Putamen (tissue), 1 donor: ENCODE measurements around the gene RAE1.

ENCODE experiments used
- DNase-seq: peaks from one replicate; pipeline ENCODE4 v3.0.0-alpha.2; 2016; ENCODE audit warnings: low spot score

The RAE1 gene

DNA sequence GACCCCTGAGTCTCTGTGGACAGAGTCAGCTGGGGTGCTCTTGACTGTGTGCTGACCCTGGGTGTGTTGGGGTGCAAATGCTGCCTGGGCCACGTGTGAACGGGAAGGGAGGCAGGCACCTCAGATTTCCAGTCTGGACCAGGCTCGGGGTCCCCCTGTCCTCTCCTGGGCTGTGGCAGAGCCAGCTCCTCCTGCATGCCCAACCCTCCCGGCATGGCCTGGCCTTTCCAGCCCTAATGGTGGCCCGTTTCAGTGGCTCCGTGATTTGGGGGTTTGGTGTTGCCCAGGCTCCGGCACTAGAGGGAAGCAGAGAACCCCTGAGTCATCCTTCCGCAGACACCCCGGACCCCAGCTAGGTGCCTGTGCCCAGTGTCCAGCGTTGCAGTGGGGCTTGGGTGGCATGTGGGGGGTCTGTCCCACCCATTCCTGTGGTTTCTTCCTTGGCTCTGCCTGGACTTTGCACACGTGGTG, 49.2 kb downstream of the RAE1 start:
- no peak for DNase-seq

DNA sequence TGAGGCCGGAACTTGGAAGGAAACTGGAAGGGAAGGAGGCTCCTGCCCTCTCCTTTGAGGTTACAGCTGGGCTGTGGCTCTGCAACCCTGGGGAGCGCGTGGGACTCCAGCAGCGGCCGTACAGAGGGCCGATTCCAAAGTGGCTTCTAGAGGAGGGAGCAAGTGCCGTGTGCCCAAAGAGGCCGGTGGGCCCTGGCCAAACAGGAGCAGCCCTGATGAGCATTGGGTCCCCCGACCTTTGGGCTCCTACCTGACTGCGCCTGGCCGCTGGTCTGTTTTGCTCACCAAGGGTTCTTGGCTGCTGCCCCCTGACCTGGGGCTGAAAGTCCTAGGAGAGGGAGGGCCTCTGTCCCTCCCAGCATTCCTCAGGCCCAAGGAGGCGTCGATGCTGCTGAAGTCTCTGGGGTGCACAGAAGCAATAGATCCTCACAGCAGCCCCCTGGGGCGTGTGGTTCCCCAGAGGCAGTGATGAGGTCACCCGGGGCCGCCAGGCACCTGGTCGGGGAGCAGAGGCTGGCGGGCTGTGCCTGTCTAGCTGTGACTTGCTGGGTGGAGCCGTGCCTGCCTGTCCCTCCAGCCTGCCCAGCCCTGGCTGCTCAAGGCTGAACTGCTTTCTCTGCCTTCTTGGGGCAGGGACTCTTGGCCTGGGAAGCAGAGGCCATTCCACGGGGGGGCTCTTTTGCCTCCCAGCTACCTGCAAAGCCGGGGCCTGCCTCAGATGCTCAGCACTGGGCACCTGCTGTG, 49.9 kb downstream of the RAE1 start:
- no peak for DNase-seq

DNA sequence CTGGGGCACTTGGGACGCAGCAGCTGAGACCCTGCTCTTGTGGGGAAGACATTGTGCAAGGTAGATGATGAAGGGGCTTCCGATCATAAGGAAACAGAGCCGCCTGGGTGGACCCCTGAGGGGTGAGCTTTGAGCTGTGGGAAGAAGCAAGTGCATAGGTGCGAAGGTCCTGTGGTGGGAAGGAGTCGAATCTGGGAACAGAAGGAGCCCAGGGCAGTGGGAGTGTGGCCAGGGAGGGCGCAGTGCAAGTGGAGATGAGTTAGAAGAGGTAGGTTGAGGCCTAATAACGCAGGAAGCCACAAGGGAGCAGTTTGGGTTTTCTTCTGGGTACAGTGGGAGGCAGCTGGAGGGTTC, 50.5 kb downstream of the RAE1 start:
- DNase-seq: no peak

DNA sequence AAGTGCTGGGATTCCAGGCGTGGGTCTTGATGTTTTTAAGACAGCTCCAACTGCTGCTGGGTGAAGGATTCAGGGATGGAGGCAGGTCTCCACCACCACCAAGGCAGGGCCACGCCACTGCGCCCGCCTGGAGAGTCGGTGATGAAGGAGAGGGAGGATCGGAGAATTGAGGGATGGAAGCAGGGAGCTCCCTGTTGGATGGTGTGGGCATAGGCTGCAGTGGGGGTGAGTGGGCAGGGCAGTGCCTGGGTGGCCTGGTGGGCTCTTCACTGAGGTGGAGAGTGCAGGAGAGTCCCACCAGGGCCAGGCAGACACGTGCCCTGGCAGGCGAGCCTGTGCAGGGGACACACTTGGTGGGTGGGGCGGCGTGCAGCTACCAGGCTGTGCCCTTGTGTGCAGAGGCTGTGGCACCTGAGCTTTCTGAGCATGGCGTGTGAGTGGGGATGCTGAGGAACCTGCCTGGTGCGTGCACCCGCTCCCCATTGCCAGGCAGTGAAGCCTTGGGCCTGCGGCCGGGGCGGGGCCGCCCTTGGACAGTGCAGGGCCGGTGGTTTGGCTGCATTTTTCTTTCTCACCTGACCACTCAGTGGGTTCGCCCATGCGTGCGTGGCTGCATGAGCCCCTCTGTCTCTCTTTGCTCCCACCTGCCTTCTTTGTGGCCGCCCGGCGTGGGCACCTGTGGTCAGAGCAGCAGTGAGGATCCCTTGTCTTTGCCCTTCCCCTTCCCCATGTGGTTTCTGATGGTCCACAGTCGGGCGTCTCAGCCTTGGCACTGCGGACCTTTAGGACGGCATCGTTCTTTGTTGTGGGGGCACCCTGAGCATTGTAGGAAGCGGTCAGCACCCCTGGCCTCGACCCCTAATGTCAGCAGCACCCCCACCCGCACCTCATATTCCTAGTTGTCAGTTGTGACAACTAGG, 51.4 kb downstream of the RAE1 start:
- DNase-seq: no peak

DNA sequence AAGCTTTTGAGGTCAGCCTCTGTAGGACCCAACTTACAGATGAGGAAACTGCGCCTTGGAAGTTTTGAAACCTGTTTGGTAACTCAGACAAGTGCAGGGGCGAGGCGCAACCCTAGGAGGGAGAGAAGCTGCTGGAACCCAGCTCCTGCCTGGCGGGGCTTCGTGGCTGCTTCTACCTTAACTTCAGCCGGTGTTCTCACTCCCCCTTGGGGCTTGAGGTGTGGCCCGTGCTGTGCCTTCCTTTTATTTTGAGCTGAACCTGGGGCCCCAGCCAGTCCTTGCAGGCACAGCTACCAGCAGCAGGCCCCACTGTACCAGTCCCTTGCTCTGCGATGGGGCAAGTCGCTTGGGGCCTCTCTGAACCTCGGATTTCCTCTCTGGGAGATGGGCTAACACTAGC, 52.2 kb downstream of the RAE1 start:
- DNase-seq: no peak

DNA sequence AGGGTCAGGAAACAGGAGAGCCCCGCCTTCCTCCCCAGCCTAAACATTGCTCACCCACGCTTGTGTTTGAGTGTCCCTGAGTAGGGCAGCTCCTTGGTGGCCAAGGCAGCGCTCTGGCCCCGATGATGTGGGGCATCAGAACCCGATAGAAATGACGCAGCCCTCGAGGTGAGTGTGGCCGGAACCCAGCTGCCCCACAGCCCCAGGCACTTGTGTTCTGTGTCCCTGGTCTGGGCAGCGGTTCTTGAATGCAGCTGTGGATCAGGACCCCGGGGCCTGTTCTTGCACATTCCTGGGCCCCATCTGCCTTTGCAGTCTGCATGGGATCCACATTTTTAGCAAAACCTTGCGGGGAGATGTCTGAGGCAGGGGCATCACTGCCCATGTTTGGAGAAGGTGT, 53.0 kb downstream of the RAE1 start:
- no peak for DNase-seq

DNA sequence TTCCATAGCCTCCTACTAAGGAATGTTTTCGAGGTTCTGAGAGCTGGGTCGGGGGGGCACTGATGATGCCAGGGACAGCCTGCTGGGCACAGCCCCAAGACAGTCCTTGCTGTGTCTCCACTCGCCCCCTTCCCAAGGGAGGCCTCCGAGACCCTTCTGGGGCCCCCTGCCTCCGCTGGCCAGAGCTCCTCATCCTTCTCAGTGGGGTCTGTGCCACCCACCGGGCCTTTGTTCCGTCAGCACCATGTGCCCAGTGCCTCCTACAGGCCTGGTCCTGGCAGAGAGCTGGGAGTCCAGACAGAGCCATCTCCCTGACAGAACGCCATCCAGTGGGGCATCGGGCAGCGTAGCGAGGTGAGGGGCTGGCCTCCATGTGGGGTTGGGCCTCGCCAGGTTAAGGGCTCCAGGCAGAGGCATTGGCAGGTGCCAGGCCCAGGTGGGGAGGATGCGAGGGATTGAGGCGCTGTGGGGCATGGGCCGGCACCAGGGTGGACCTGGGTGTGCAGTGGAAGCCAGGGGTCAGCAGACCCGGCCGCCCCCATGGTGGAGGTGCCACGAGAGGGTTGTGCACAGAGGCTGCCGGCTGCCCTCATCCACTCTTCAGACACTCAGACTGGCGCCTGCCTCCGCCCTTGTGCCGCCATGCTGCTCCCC, 53.5 kb downstream of the RAE1 start:
- no peak for DNase-seq

DNA sequence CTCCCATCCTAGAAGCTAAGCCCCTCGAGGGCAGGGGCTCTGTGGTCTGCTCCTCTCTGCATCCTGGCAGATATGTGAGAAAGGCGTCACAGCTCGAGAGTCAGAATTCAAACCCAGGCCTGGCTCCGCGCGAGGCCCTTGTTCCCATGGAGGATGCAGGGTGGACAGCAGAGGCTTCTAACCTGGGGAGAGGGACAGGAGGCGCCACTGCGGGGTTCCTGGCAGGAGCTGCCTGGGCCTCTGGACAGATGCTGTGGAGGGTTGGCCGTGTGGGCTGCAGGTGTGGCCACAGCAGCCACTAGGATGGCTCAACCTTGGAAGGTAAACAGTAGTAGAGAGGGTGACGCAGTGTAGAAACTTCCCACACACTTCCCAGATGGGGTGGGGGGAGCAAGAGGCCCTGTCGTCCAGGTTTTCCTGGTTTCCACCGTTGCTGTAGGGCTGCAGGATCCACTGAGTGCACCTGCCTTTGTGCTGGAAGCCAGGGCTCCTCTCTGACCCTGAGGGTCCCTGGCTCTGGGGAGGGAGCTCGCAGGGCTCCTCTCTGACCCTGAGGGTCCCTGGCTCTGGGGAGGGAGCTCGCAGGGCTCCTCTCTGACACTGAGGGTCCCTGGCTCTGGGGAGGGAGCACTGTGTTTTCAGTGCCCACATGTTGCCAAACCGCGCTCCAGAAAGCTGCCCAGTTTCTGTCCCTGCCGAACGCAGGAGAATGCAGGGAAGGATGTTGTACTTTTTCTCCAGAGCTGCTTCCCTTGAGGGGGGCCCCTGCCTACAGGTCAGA, 54.4 kb downstream of the RAE1 start:
- DNase-seq: no peak

DNA sequence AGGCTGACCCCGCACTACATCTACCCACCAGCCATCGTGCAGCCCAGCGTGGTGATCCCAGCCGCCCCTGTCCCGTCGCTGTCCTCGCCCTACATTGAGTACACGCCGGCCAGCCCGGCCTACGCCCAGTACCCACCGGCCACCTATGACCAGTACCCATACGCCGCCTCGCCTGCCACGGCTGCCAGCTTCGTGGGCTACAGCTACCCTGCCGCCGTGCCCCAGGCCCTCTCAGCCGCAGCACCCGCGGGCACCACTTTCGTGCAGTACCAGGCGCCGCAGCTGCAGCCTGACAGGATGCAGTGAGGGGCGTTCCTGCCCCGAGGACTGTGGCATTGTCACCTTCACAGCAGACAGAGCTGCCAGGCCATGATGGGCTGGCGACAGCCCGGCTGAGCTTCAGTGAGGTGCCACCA, 56.5 kb downstream of the RAE1 start:
- no peak for DNase-seq

DNA sequence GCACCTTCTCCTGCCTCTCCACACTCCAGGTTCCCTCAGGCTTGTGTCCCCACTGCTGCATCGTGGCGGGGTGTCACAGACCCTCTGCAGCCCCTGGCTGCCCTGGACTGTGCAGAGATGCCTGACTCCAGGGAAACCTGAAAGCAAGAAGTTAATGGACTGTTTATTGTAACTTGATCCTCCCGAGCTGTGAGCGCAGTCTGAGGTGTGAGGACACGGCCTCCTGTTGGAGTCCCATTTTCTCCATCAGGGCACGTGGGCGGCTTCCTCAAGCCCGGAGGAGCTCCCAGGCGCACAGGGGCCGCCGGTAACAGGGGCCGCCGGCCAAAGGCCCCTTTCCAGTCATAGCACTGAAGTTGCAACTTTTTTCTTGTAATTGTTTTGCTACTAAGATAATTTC, 57.1 kb downstream of the RAE1 start:
- no peak for DNase-seq

DNA sequence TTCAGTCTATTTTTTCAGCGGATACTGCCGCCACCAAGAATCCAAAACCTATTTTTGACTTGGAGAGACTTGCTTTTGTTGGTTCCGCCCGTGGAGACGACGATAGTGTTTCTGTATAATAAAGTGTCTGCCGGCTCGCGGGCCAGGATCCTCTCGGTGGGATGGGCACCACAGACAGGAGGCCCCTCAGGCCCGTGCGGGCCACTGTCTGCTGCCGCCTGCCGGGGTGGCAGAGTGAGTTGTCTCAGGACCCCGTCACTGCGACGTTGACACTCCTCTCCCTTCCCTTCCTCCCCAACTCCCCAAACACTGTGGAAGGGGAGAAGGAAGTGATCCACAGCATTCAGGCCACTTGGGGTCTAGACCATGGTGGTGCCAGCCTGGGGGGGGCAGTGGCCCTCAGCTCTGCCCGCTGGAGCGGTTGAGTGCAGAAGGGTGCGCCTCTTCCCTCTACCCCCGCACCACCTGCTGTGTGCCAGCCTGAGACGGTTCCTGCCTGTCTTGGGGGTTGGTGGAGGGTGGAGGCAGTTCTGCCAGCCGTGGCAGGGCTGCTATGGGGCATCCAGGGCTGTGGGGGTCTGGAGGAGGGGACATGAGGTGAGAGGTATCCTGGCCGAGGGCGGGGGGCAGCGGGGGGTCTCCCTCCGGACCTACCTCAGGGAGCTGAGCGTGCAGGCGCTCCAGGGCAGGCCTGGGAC, 57.6 kb downstream of the RAE1 start:
- no peak for DNase-seq

DNA sequence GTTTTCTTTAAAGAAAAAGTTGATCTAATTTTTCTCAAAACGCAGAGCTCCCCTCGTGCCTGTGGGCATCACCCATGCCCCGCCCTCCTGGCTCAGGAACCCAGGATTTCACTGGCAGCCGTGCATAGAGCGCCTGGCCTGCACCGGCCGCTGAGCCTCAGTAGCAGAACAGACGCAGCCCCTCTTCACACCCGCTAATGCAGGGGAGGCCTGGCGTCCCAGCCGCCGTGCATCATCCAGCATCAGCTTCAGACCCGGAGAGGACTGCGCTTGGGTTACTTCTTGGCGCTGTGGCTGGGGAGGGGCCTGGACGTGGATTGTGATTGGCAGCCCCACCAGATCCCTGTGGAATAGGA, 58.2 kb downstream of the RAE1 start:
- DNase-seq: no peak

DNA sequence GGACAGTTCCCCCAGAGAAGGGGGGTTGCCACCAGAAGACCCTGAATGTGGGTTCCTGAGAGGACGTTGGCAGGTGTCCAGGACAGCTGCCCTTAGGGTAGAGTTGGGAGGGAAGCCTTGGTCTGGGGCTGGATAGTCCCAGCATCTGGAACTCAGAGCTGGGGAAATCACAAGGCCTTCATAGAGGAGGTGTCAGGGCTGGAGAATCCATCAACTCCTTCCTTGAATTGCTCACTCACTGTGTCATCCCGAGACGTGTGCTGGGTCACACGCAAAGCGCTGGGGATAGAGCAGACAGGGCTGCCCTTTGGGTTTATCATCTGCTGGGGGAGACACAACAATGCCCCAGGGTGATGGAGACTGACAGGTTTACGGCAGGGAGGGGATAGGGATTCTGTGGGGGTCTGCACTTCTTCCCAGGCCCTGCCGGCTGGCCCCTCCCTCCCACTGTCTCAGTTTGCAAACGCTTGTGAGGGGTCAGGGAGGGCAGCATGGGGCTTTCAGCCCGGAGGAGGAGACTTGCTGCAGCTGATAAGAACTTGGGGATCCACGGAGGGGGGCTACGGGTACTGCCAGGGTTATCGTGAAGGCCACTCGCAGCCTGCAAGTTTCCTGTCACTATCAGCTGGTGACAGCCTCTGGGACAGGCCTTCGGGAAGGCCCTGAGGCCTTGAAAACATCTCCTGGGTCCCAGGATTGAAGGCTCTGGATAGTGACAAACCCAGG, 58.8 kb downstream of the RAE1 start:
- DNase-seq: no peak

DNA sequence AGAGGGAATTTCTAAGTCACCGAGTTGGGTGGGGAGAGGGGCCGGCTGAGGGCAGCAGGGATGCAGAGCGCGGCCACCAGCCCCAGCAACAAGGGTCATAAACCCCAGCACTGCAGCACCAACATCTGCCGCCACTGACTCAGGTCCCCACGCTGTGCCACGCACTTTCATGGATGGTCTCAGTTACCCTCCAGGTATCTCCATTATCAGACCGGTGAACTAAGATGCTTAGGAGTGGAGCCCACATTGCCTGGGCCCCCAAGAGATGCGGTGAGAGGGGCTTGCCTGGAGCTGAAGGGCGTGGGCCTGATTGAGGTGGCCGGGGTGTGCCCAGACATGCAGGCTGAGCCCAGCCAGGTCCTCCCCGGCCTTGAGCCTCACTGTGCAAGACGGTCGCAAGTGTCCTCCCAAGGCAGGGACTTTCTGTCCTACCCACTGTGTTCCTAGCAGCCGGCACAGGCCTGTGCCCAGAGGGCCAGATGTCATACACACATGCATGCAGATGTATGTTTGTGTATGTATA, 59.4 kb downstream of the RAE1 start:
- no peak for DNase-seq

DNA sequence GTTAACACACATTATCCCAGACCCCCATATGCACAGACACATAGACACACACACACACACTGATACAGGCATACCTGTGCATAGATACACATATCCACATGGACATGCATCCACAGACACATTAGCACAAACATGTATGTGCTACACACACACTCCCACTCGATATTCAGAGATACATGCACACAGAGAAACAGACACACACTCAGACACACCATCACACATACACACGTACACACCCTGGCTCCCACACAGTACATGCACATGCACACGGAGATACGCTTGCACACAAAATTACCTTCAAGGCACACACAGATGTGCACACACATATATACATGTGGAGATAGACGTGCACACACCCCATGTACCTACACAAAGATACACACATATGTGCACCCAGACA, 59.9 kb downstream of the RAE1 start:
- DNase-seq: no peak

DNA sequence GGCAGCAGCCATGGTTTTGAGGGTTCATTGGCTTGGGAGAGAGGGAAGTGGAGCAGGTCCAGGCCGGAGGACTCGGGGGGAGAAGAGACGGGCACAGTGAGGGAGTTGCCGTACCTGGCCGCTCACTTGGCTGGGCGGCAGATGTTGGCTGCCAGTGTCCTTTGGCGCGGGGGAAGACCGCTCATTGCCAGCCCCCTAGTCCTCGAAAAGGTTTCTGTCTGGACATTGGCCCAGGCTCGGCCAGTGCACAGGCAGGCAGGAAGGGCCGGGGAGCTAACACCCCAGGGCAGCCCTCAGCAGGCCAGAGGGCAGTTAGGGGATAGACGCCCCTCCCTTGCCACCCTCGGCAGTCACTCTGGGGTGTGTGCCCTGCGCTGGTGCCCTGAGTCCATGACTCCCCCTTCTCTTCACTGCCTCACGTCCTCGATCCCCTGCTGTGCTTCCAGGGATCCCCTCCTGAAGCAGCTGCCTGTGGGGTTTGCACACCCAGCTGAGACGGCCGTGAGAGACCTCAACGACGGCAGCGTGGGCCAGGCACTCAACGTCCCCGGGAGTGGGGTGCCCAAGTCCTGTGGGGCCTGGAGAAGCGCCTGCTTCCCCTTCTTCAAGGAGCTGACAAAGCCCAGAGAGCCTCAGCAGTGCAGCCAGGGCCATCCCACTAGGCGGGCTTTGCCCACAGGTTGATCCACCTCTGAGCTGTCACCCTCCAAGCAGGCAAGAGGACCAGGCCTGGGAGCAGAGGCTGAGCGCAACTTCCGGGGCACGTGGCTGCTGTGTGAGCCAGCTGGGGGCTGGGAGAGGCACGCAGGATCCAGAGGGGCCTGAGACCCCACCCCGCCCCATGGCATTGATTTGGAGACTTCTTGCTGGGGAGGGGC, 60.6 kb downstream of the RAE1 start:
- no peak for DNase-seq

DNA sequence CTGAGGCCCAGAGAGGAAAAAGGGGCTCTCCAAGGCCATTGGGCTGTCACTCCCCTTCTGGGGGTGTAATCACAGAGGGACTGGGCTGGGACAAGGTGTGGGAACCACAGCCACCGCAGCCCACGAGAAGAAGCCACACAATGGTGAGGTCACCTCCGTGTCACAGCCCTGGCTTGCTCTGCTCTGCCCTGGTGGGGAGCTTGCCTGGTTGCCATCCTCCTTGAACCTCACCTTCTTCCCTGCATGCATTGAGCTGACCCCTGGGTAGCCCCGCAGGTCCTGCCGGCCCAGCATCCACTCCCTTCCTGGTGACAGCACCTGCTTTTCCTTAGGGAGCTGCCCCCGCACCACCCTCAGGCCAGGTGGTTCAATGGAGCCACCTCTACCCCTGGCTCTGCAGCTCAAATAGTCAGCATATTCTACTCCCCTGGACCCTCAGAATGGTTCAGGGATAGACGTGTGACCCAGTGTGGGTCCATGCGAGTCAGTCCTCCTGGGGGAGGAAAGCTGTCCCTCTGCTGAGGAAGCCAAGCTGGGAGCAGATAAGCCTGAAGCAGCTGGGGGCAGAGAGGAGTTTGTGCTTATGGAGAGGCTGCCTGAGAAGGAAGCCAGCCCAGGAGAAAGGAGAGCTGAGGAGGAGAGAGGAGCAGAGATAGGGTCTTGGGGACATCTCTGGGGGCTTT, 61.4 kb downstream of the RAE1 start:
- no peak for DNase-seq

DNA sequence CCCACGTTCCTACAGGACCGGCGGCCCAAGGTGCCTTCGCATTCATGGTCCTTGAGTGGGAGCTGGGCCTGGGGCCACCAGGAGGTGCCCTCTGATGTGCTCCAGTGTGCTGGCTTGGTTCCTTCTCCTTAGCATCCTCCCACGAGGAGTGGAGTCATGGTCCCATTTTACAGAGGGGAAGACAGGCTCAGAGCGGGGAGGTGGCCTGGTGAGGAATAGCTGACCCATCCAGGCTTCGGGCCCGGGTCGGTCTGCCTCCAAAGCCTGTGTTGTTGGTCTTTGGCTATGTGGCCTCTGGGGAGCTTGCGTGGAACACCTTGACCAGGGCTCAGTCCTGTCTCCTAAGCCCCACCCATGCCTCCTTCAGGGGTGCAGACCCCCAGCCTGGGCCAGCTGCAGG, 62.9 kb downstream of the RAE1 start:
- DNase-seq: no peak
